GM21381 (cell line): ENCODE results near the gene HSPA4L.

Experiments
- ATAC-seq: cut with Tn5 transposase; IDR thresholded peaks from one replicate; pipeline ENCODE4 v1.9.1; 2021; ENCODE audit warnings: mild to moderate bottlenecking, moderate library complexity; ENCODE audit not compliant: unreplicated experiment

The HSPA4L gene

GRCh38 chr4:127856813-127857447, 74.8 kb downstream of the HSPA4L start:
- peak; percentile 80 for ATAC-seq

GRCh38 chr4:127857641-127858040, 75.5 kb downstream of the HSPA4L start:
- no peak for ATAC-seq

GRCh38 chr4:127868196-127868595, 86.1 kb downstream of the HSPA4L start:
- no peak for ATAC-seq

DNA sequence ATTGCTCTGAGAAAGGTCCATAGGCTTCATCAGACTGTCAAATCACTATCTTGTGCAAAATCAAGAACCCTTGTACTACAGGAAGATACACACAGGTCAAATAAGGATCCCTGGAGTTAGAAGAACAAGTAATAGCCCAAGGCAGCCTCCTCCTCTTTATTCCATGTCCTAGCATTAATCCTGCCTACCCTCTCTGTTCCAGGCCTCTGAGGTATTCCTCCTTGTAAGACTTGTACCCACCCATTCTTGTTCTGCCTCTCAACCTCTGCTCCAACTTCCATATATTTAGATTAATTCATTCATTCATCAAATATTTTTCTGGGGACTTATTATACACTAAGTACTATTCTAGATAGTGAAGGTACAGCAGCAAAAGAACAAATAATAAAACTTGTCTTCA, 88.2 kb downstream of the HSPA4L start:
- no peak for ATAC-seq

DNA sequence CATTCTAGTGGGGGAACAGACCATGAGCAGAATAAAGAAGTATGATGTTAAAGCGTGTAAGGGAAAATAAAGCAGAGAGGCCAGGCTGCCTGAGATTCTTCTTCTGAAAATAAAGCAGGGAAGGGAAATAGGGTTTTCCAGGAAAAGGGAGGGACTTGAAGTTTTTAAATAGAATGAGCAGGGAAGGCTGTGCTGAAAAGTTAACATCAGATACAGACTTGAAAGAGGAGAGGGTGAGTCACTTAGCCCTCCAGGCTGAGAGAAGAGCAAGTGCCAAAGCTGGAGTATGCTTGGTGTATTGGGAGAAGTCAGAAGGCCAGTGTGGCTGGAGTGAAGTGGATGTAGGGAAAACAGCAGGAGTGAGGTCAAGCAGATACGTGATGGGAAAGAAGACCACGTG, 88.6 kb downstream of the HSPA4L start:
- no peak for ATAC-seq

GRCh38 chr4:127875791-127876190, 93.7 kb downstream of the HSPA4L start:
- no peak for ATAC-seq

GRCh38 chr4:127880763-127881562, 98.8 kb downstream of the HSPA4L start, which contains the start of gene PLK4:
Gene PLK4 (plus strand): TSS chr4:127880893. CDS start chr4:127881135, 242 bp downstream.
- ATAC-seq, result peak; percentile 91

GRCh38 chr4:127881563-127881864, 99.4 kb downstream of the HSPA4L start:
- peak; percentile 38 for ATAC-seq

DNA sequence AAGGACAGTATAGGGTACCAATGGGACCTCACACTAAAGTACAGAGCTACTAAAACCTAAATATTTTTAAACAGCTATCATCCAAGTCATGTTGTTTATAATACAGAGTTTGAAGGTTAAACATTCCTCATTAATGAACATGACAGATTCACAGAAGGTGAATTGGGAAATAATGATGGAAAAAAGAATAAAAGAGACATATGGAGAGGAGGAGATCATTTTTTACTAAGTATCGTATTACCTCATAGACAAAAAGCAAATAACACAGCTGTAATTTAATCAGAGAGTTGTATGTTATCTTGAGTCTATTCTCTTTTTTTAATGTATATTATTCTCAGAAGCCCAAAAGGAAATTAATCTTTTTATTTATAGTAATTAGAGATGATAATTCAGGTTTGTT, 106.4 kb downstream of the HSPA4L start:
- no peak for ATAC-seq

- no peak for ATAC-seq
Observed at GRCh38 chr4:127889903-127890302, 107.8 kb downstream of the HSPA4L start.
